SK-N-SH (cell line): ENCODE results near the gene FCHSD2. TPM values are rescaled to one million over a fixed set of nuclear protein-coding genes. Genes with fewer than 3 reads are reported as not detected.
A peak's percentile ranks its signal among the peaks of the same experiment; 100 is the strongest.

Source experiments
- CTCF ChIA-PET: fragments of 300-600, 350-600 bp; formaldehyde crosslinking; extraction: SDS; loops from one replicate; lab custom pipeline; 2021; lab: Yijun Ruan, JAX
- POLR2A ChIA-PET: fragments of 350-600 bp; sonication (Branson Sonifier 250); formaldehyde crosslinking; extraction: SDS; loops from one replicate; lab custom pipeline; 2020; ENCODE audit warnings: antibody characterized with exemption, inconsistent platforms; lab: Yijun Ruan, JAX
- DNase-seq: peaks from one replicate; pipeline ENCODE4 v3.0.0; 2012
- H2AFZ ChIP-seq: fragments of 200-600 bp; sonication (generic); 2 replicates; pipeline ENCODE4 v1.8.1; 2016; ENCODE audit warnings: antibody characterized with exemption, mild to moderate bottlenecking, low read depth
- H3F3A ChIP-seq: fragments of 200-600 bp; sonication (generic); replicated peaks from 2 replicates; pipeline ENCODE3; 2016; ENCODE audit warnings: antibody characterized with exemption, mild to moderate bottlenecking; ENCODE audit not compliant: insufficient read depth
- H3K27ac ChIP-seq, 2 experiments: fragments of 200-500 bp in 1 of 2; fragments of 200-600 bp in 1 of 2; sonication (Bioruptor generic) in 1 of 2; sonication (generic), shearing (Covaris generic) in 1 of 2; 2 replicates each; pipeline versions ENCODE4 v1.5.1 to v1.6.1; 2014 to 2016; ENCODE audit warnings: low read depth in 2 of 2, inconsistent platforms in 1 of 2, low read length in 1 of 2, mild to moderate bottlenecking in 1 of 2, mixed read lengths in 1 of 2
- H3K27me3 ChIP-seq: fragments of 200-600 bp; sonication (generic), shearing (Covaris generic); 2 replicates; pipeline ENCODE4 v1.6.1; 2016; ENCODE audit warnings: mixed run types; ENCODE audit not compliant: insufficient read depth
- H3K36me3 ChIP-seq, 2 experiments: fragments of 200-500 bp in 1 of 2; fragments of 200-600 bp in 1 of 2; sonication (Bioruptor generic) in 1 of 2; sonication (generic) in 1 of 2; replicated peaks in 1 of 2; 2 replicates each; pipeline versions ENCODE3 to v1.5.1; 2014 to 2016; ENCODE audit warnings: low read length in 1 of 2, mild to moderate bottlenecking in 1 of 2; ENCODE audit not compliant: insufficient read depth in 2 of 2, control insufficient read depth in 1 of 2
- H3K4me1 ChIP-seq, 2 experiments: fragments of 200-500 bp in 1 of 2; fragments of 200-600 bp in 1 of 2; sonication (Bioruptor generic) in 1 of 2; sonication (generic), shearing (Covaris generic) in 1 of 2; 2 replicates each; pipeline versions ENCODE4 v1.5.1 to v1.6.1; 2014 to 2016; ENCODE audit warnings: low read depth in 1 of 2, low read length in 1 of 2, mixed run types in 1 of 2; ENCODE audit not compliant: insufficient read depth in 2 of 2, control insufficient read depth in 1 of 2
- H3K4me2 ChIP-seq: fragments of 200-600 bp; sonication (generic), shearing (Covaris generic); 2 replicates; pipeline ENCODE4 v1.6.1; 2017; ENCODE audit warnings: mixed run types
- H3K4me3 ChIP-seq, 2 experiments: fragments of 200-500 bp in 1 of 2; fragments of 200-600 bp in 1 of 2; sonication (Bioruptor generic) in 1 of 2; sonication (generic), shearing (Covaris generic) in 1 of 2; 2 replicates each; pipeline versions ENCODE4 v1.5.1 to v1.8.1; 2014 to 2016; ENCODE audit warnings: low read depth in 2 of 2, inconsistent platforms in 1 of 2, low read length in 1 of 2, mild to moderate bottlenecking in 1 of 2, mixed read lengths in 1 of 2, moderate library complexity in 1 of 2
- H3K79me2 ChIP-seq: fragments of 200-600 bp; sonication (generic); 2 replicates; pipeline ENCODE4 v1.8.1; 2017; ENCODE audit warnings: mild to moderate bottlenecking; ENCODE audit not compliant: insufficient read depth
- H3K9ac ChIP-seq: fragments of 200-600 bp; sonication (generic); 2 replicates; pipeline ENCODE4 v1.6.1; 2017; ENCODE audit warnings: mixed run types
- H3K9me2 ChIP-seq: fragments of 200-600 bp; sonication (generic); 2 replicates; pipeline ENCODE4 v1.6.1; 2017; ENCODE audit warnings: mixed run types
- H3K9me3 ChIP-seq: fragments of 200-600 bp; sonication (generic); 2 replicates; pipeline ENCODE4 v1.6.1; 2017; ENCODE audit warnings: mixed run types, mild to moderate bottlenecking, moderate library complexity
- H4K20me1 ChIP-seq: fragments of 200-600 bp; sonication (generic); 2 replicates; pipeline ENCODE4 v1.6.1; 2017; ENCODE audit warnings: mild to moderate bottlenecking, mixed run types; ENCODE audit not compliant: insufficient read depth
- ELF1 ChIP-seq: IDR thresholded peaks from 2 replicates; pipeline ENCODE4 v1.4.0; 2012
- FOSL2 ChIP-seq: IDR thresholded peaks from 2 replicates; pipeline ENCODE4 v1.4.0; 2012; ENCODE audit warnings: low read depth, mild to moderate bottlenecking, moderate library complexity, borderline replicate concordance
- GABPA ChIP-seq: IDR thresholded peaks from 2 replicates; pipeline ENCODE4 v1.4.0; 2012; ENCODE audit warnings: low read depth, mild to moderate bottlenecking
- MXI1 ChIP-seq: IDR thresholded peaks from 2 replicates; pipeline ENCODE4 v1.6.1; 2012; ENCODE audit warnings: mild to moderate bottlenecking, low read depth, low read length, improper control_type of control experiment
- NFIC ChIP-seq: IDR thresholded peaks from 2 replicates; pipeline ENCODE4 v1.4.0; 2012; ENCODE audit warnings: borderline replicate concordance
- NRF1 ChIP-seq: IDR thresholded peaks from 2 replicates; pipeline ENCODE4 v1.6.1; 2012; ENCODE audit warnings: low read depth, mild to moderate bottlenecking, low read length
- RAD21 ChIP-seq: IDR thresholded peaks from 2 replicates; pipeline ENCODE4 v1.6.1; 2012; ENCODE audit warnings: mild to moderate bottlenecking, low read length
- RFX5 ChIP-seq: IDR thresholded peaks from 2 replicates; pipeline ENCODE4 v1.6.1; 2012; ENCODE audit warnings: mild to moderate bottlenecking, improper control_type of control experiment, low read length
- SIN3A ChIP-seq: IDR thresholded peaks from 2 replicates; pipeline ENCODE4 v1.6.1; 2012; ENCODE audit warnings: low read depth, mild to moderate bottlenecking, low read length, moderate library complexity, borderline replicate concordance
- SMC3 ChIP-seq: IDR thresholded peaks from 2 replicates; pipeline ENCODE4 v1.6.1; 2012; ENCODE audit warnings: low read depth, low read length, improper control_type of control experiment
- TAF1 ChIP-seq: IDR thresholded peaks from 2 replicates; pipeline ENCODE4 v1.6.1; 2012; ENCODE audit warnings: low read depth, mild to moderate bottlenecking, low read length, moderate library complexity, borderline replicate concordance
- WGBS: methylation state at CpG from one replicate; pipeline ENCODE4 v1.1.6; 2017; ENCODE audit warnings: low lambda C conversion rate; 5-methylcytosine and 5-hydroxymethylcytosine counted together
- polyA plus RNA-seq, 3 experiments: library from polyadenylated mRNA; depleted of rRNA; stranded (reverse); fragments of >200 nt; gene quantifications; 2 replicates each; pipeline ENCODE4 v1.2.3, GENCODE V29; 2012
- TF ChIP-seq, protein P1 (sequence below): IDR thresholded peaks from 2 replicates; pipeline ENCODE4 v1.4.0; 2012; ENCODE audit warnings: low read depth, borderline replicate concordance
- TF ChIP-seq, protein P2 (sequence below): IDR thresholded peaks from 2 replicates; pipeline ENCODE4 v1.4.0; 2012; ENCODE audit warnings: low read depth
- TF ChIP-seq, protein P3 (sequence below): IDR thresholded peaks from 2 replicates; pipeline ENCODE4 v1.4.0; 2012; ENCODE audit warnings: low read depth, borderline replicate concordance
- TF ChIP-seq, protein P4 (sequence below): fragments of 200-600 bp; sonication (generic); IDR thresholded peaks from 2 replicates; pipeline ENCODE4 v1.6.1; 2017; ENCODE audit warnings: antibody characterized with exemption, mild to moderate bottlenecking, moderate library complexity

Gene FCHSD2
- polyA plus RNA-seq, 1 of the 3 experiments (the other 2 are of a cell fraction): 10.4 TPM

DNA sequence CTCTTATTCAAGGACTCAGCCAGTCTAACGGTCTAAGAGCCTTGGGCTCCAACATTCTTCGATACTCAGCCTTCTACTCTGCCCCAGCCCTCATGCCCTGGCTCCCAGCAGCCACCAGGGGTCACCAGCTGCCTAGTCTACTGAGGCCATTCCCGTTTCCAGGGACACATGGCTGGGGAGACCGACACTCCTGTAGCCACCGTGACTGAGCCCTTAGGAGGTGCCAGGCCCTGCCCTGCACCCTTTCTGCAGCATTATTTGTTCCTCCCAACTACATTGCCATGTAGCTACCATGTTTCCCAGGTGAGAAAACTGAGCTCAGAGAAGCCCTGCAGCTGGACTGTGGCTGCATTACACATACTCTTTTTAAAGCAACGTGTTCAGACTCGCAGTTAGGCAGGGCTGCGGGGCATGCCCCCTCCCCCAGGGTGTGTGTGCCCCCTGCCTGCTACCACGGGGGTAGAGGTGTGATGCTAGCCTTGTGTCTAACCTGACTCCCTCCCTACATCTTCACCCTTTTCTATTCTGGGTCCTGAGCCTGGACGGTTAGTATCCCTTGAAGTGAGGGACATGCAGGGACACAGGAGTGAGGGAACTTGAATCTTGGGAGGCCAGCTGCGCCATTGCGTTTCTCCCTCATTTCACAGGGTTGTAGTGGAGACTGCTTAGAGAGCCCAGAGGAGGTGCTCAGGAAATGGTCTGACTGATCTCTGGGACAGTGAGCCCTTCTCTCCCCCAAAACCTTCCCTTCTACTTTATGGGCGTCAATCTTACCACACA is 310.4 kb downstream of the FCHSD2 start:
- H3K9ac ChIP-seq: no peak overlapping the region
- no peaks in the 10 kb centered on the region for H3K27me3 ChIP-seq
- 57% methylated on average over 13 of the region's 13 CpGs for WGBS
- DNase-seq: peak; percentile 88
- no peak overlapping the region; a peak in 1 of 4 replicates for H3K4me3 ChIP-seq
- no peaks in the 10 kb centered on the region for H3K9me3 ChIP-seq
- H3K27ac ChIP-seq: no peak overlapping the region; a peak in 1 of 4 replicates
- peaks cover 5 to 10% of the 10 kb centered on the region in 2 experiments; a peak in 2 of 4 replicates for H3K4me1 ChIP-seq
- H3F3A ChIP-seq: no peaks in the 10 kb centered on the region
- no peaks in the 10 kb centered on the region for H3K79me2 ChIP-seq
- no peak overlapping the region for H2AFZ ChIP-seq
- no peak for TF ChIP-seq SIN3A
- TF ChIP-seq, protein P1, sequence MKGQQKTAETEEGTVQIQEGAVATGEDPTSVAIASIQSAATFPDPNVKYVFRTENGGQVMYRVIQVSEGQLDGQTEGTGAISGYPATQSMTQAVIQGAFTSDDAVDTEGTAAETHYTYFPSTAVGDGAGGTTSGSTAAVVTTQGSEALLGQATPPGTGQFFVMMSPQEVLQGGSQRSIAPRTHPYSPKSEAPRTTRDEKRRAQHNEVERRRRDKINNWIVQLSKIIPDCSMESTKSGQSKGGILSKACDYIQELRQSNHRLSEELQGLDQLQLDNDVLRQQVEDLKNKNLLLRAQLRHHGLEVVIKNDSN: no peak
- TF ChIP-seq, protein P2, sequence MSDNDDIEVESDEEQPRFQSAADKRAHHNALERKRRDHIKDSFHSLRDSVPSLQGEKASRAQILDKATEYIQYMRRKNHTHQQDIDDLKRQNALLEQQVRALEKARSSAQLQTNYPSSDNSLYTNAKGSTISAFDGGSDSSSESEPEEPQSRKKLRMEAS: peak; percentile 42; the same call in 1 of the 2 replicates
- TF ChIP-seq TAF1: no peak
- no peak for TF ChIP-seq ELF1
- 0 out of 2 replicates have a peak, but pooled peaks have one; percentile 27 for TF ChIP-seq NRF1
- TF ChIP-seq, protein P3, sequence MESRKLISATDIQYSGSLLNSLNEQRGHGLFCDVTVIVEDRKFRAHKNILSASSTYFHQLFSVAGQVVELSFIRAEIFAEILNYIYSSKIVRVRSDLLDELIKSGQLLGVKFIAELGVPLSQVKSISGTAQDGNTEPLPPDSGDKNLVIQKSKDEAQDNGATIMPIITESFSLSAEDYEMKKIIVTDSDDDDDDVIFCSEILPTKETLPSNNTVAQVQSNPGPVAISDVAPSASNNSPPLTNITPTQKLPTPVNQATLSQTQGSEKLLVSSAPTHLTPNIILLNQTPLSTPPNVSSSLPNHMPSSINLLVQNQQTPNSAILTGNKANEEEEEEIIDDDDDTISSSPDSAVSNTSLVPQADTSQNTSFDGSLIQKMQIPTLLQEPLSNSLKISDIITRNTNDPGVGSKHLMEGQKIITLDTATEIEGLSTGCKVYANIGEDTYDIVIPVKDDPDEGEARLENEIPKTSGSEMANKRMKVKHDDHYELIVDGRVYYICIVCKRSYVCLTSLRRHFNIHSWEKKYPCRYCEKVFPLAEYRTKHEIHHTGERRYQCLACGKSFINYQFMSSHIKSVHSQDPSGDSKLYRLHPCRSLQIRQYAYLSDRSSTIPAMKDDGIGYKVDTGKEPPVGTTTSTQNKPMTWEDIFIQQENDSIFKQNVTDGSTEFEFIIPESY: no peak
- TF ChIP-seq FOSL2: no peak
- peak; percentile 98 for TF ChIP-seq RAD21
- peak; percentile 99 for TF ChIP-seq SMC3
- TF ChIP-seq RFX5: no peak
- TF ChIP-seq, protein P4, sequence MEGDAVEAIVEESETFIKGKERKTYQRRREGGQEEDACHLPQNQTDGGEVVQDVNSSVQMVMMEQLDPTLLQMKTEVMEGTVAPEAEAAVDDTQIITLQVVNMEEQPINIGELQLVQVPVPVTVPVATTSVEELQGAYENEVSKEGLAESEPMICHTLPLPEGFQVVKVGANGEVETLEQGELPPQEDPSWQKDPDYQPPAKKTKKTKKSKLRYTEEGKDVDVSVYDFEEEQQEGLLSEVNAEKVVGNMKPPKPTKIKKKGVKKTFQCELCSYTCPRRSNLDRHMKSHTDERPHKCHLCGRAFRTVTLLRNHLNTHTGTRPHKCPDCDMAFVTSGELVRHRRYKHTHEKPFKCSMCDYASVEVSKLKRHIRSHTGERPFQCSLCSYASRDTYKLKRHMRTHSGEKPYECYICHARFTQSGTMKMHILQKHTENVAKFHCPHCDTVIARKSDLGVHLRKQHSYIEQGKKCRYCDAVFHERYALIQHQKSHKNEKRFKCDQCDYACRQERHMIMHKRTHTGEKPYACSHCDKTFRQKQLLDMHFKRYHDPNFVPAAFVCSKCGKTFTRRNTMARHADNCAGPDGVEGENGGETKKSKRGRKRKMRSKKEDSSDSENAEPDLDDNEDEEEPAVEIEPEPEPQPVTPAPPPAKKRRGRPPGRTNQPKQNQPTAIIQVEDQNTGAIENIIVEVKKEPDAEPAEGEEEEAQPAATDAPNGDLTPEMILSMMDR: peak; percentile 97
- peak; percentile 81; the same call in 1 of the 2 replicates for TF ChIP-seq MXI1
- no peak for TF ChIP-seq NFIC
- no peak for TF ChIP-seq GABPA
- no peaks in the 10 kb centered on the region for H4K20me1 ChIP-seq
- H3K4me2 ChIP-seq: no peak overlapping the region
- ChIA-PET CTCF (interaction anchor here (0.6 to 11.4 kb wide), 62 partner anchors 9 to 626 kb away, joined by 3 to 271 read pairs (median 4); partner anchors contain the start of genes ATG16L2 and FCHSD2), POLR2A (interaction anchor here (1.1 to 1.4 kb wide), 2 partner anchors 345 to 346 kb away, joined by 3 to 8 read pairs; no protein-coding TSS in a partner anchor)
- H3K36me3 ChIP-seq: no peaks in the 10 kb centered on the region
- no peaks in the 10 kb centered on the region for H3K9me2 ChIP-seq
